GM12874 (cell line): ENCODE data around the gene ARHGEF11.

ENCODE experiments used
- CTCF ChIP-seq: IDR thresholded peaks from 2 replicates; pipeline ENCODE4 v1.5.1; 2011; ENCODE audit warnings: low read depth, mild to moderate bottlenecking, control low read depth, low read length, moderate library complexity; ENCODE audit not compliant: insufficient read depth

Gene ARHGEF11

GRCh38 chr1:156905651-156906050 lies 139.9 kb downstream of the ARHGEF11 start:
- no peak for TF ChIP-seq CTCF

GRCh38 chr1:156905176-156905575 lies 140.4 kb downstream of the ARHGEF11 start:
- TF ChIP-seq CTCF = no peak

- no peak for TF ChIP-seq CTCF
Observed at GRCh38 chr1:156904187-156904959, 141.2 kb downstream of the ARHGEF11 start.

GRCh38 chr1:156903328-156904091 lies 142.0 kb downstream of the ARHGEF11 start:
- no peak for TF ChIP-seq CTCF

GRCh38 chr1:156901966-156902915 lies 143.3 kb downstream of the ARHGEF11 start:
- TF ChIP-seq CTCF = no peak

GRCh38 chr1:156901590-156901900 lies 144.0 kb downstream of the ARHGEF11 start:
- no peak for TF ChIP-seq CTCF
